DND-41 (cell line): Measurements from ENCODE around the gene ZDHHC11.

Experiments
- ATAC-seq: fragments of 200-7000 bp; cut with Tn5 transposase; 3 replicates; pipeline ENCODE4 v1.9.1; 2021; ENCODE audit warnings: low read depth; ENCODE audit not compliant: insufficient read depth
- DNase-seq: peaks from one replicate; pipeline ENCODE4 v3.0.0-alpha.2; 2020
- H2AFZ ChIP-seq: 2 replicates; pipeline ENCODE4 v1.6.0; 2012; ENCODE audit warnings: low read depth, low read length
- H3K27ac ChIP-seq: 2 replicates; pipeline ENCODE4 v1.5.1; 2012; ENCODE audit warnings: low read length, inconsistent platforms
- H3K27me3 ChIP-seq: fragments of 200-600 bp; sonication (generic); 2 replicates; pipeline ENCODE4 v1.6.0; 2012; ENCODE audit warnings: low read length, mild to moderate bottlenecking, inconsistent platforms; ENCODE audit not compliant: insufficient read depth, poor library complexity
- H3K36me3 ChIP-seq: 2 replicates; pipeline ENCODE4 v1.5.1; 2012; ENCODE audit warnings: low read length, inconsistent platforms; ENCODE audit not compliant: insufficient read depth
- H3K4me1 ChIP-seq: 2 replicates; pipeline ENCODE4 v1.5.1; 2012; ENCODE audit warnings: mild to moderate bottlenecking, low read length; ENCODE audit not compliant: insufficient read depth
- H3K4me2 ChIP-seq: 2 replicates; pipeline ENCODE4 v1.6.0; 2012; ENCODE audit warnings: mild to moderate bottlenecking, moderate library complexity, low read length, inconsistent platforms; ENCODE audit not compliant: insufficient read depth
- H3K4me3 ChIP-seq, 2 experiments: fragments of 200-600 bp in 1 of 2; shearing (Covaris generic) in 1 of 2; 2 replicates each; pipeline ENCODE4 v1.5.1; 2012 to 2016; ENCODE audit warnings: inconsistent platforms in 2 of 2, low read length in 2 of 2, mild to moderate bottlenecking in 2 of 2, low read depth in 1 of 2, moderate library complexity in 1 of 2
- H3K79me2 ChIP-seq: 2 replicates; pipeline ENCODE4 v1.6.0; 2012; ENCODE audit warnings: low read length, inconsistent platforms; ENCODE audit not compliant: insufficient read depth
- H3K9ac ChIP-seq: 2 replicates; pipeline ENCODE4 v1.6.0; 2012; ENCODE audit warnings: low read depth, mild to moderate bottlenecking, inconsistent platforms, low read length, moderate library complexity
- H3K9me3 ChIP-seq: 2 replicates; pipeline ENCODE4 v1.5.1; 2012; ENCODE audit warnings: low read length, moderate library complexity, mild to moderate bottlenecking, inconsistent platforms; ENCODE audit not compliant: insufficient read depth, severe bottlenecking
- H4K20me1 ChIP-seq: 2 replicates; pipeline ENCODE4 v1.6.0; 2012; ENCODE audit warnings: low read length; ENCODE audit not compliant: insufficient read depth
- CTCF ChIP-seq: IDR thresholded peaks from 2 replicates; pipeline ENCODE4 v1.5.1; 2012; ENCODE audit warnings: borderline replicate concordance, low read length, moderate library complexity, mild to moderate bottlenecking; ENCODE audit not compliant: poor library complexity, severe bottlenecking; ENCODE audit errors: extremely low read depth
- EZH2 ChIP-seq: IDR thresholded peaks from 3 replicates; pipeline ENCODE4 v1.6.1; 2012; ENCODE audit warnings: borderline replicate concordance, low read depth, mild to moderate bottlenecking, moderate library complexity, low read length, inconsistent platforms; ENCODE audit not compliant: severe bottlenecking

Gene ZDHHC11

GRCh38 chr5:858726-859125, 7.9 kb upstream of the ZDHHC11 start:
- no peak for ATAC-seq
- H3K4me1 ChIP-seq: no peaks in the 10 kb centered on the region
- no peak overlapping the region for H3K9ac ChIP-seq
- H3K36me3 ChIP-seq: peaks cover 23% of the 10 kb centered on the region
- H3K4me3 ChIP-seq: no peak overlapping the region
- no peak overlapping the region for H2AFZ ChIP-seq
- H3K4me2 ChIP-seq: no peak overlapping the region
- no peak for TF ChIP-seq CTCF
- no peak for TF ChIP-seq EZH2
- H3K9me3 ChIP-seq: no peaks in the 10 kb centered on the region
- no peaks in the 10 kb centered on the region for H3K27me3 ChIP-seq
- H4K20me1 ChIP-seq: peaks cover 55% of the 10 kb centered on the region
- H3K79me2 ChIP-seq: no peaks in the 10 kb centered on the region
- H3K27ac ChIP-seq: no peak overlapping the region
- DNase-seq: no peak

GRCh38 chr5:856531-857425, 6.0 kb upstream of the ZDHHC11 start:
- Histone ChIP-seq H3K4me1 (no peaks in the 10 kb centered on the region), H3K4me3 (no peak overlapping the region), H3K9ac (no peak overlapping the region), H3K36me3 (peaks cover 3% of the 10 kb centered on the region; the same call in 1 of the 2 replicates), H3K9me3 (no peaks in the 10 kb centered on the region), H2AFZ (no peak overlapping the region), H4K20me1 (peaks cover 39% of the 10 kb centered on the region), H3K4me2 (no peak overlapping the region), H3K27me3 (no peaks in the 10 kb centered on the region), H3K27ac (no peak overlapping the region), H3K79me2 (no peaks in the 10 kb centered on the region)
- DNase-seq (no peak), ATAC-seq (peak; percentile 11; the same call in 1 of the 3 replicates)
- TF ChIP-seq EZH2 (no peak), CTCF (no peak)

- peak; percentile 19 for DNase-seq
- no peaks in the 10 kb centered on the region; the same call in 1 of the 2 replicates for H3K36me3 ChIP-seq
- H2AFZ ChIP-seq: no peak overlapping the region
- TF ChIP-seq EZH2 (no peak), CTCF (no peak)
- H3K4me1 ChIP-seq: no peaks in the 10 kb centered on the region
- peak; percentile 54 for ATAC-seq
- H3K27me3 ChIP-seq: no peaks in the 10 kb centered on the region
- H3K79me2 ChIP-seq: no peaks in the 10 kb centered on the region
- H3K27ac ChIP-seq: no peak overlapping the region
- H4K20me1 ChIP-seq: peaks cover 33% of the 10 kb centered on the region
- no peak overlapping the region for H3K9ac ChIP-seq
- H3K4me3 ChIP-seq: no peak overlapping the region
- H3K9me3 ChIP-seq: no peaks in the 10 kb centered on the region
- H3K4me2 ChIP-seq: no peak overlapping the region
Observed at GRCh38 chr5:855771-856530, 5.2 kb upstream of the ZDHHC11 start.
